HepG2 (cell line): ENCODE measurements around the gene KRT14. TPM values are rescaled to one million over a fixed set of nuclear protein-coding genes. Genes with fewer than 3 reads are reported as not detected.
A peak's percentile ranks its signal among the peaks of the same experiment; 100 is the strongest.

Source experiments
- AKAP8 ChIP-seq: sonication (generic); formaldehyde crosslinking; IDR thresholded peaks from 2 replicates; pipeline ENCODE4 v1.5.1; 2020; ENCODE audit warnings: mild to moderate bottlenecking, missing genetic modification reagents
- CEBPG ChIP-seq: IDR thresholded peaks from 2 replicates; pipeline ENCODE4 v1.6.1; 2016
- FOXK2 ChIP-seq: fragments of 450-650 bp; IDR thresholded peaks from 2 replicates; pipeline ENCODE4 v1.6.1; 2016
- FOXP1 ChIP-seq, 2 experiments: fragments of 450-650 bp in 1 of 2; IDR thresholded peaks; 2 replicates each; pipeline ENCODE4 v1.6.1; 2017 to 2018; ENCODE audit warnings: antibody characterized with exemption in 1 of 2
- KAT8 ChIP-seq: IDR thresholded peaks from 2 replicates; pipeline ENCODE4 v1.6.1; 2016; ENCODE audit warnings: missing genetic modification reagents, missing compliant biosample characterization
- MED8 ChIP-seq: sonication (generic); formaldehyde crosslinking; IDR thresholded peaks from 2 replicates; pipeline ENCODE4 v1.8.1; 2023; ENCODE audit warnings: mild to moderate bottlenecking, missing genetic modification reagents; ENCODE audit not compliant: insufficient replicate concordance
- RXRB ChIP-seq: IDR thresholded peaks from 2 replicates; pipeline ENCODE4 v1.6.1; 2016; ENCODE audit warnings: borderline replicate concordance, missing genetic modification reagents, missing compliant biosample characterization
- SRY ChIP-seq: sonication (generic); formaldehyde crosslinking; IDR thresholded peaks from 2 replicates; pipeline ENCODE4 v1.8.0; 2022; ENCODE audit warnings: mild to moderate bottlenecking, missing genetic modification reagents
- ZBTB20 ChIP-seq: sonication (generic); formaldehyde crosslinking; IDR thresholded peaks from 2 replicates; pipeline ENCODE4 v1.8.1; 2023; ENCODE audit warnings: missing genetic modification reagents, low read depth, mild to moderate bottlenecking, borderline replicate concordance
- ZBTB7B ChIP-seq: sonication (generic); formaldehyde crosslinking; IDR thresholded peaks from 2 replicates; pipeline ENCODE4 v1.4.0; 2020; ENCODE audit warnings: missing genetic modification reagents
- ZNF230 ChIP-seq: sonication (generic); formaldehyde crosslinking; IDR thresholded peaks from 2 replicates; pipeline ENCODE4 v1.4.0; 2020; ENCODE audit warnings: mild to moderate bottlenecking, missing genetic modification reagents
- ZNF280D ChIP-seq: sonication (generic); formaldehyde crosslinking; IDR thresholded peaks from 2 replicates; pipeline ENCODE4 v1.5.1; 2020; ENCODE audit warnings: mild to moderate bottlenecking, missing genetic modification reagents
- ZNF430 ChIP-seq: sonication (generic); formaldehyde crosslinking; IDR thresholded peaks from 2 replicates; pipeline ENCODE4 v1.9.0; 2021; ENCODE audit warnings: mild to moderate bottlenecking, missing genetic modification reagents
- ZNF546 ChIP-seq: sonication (generic); formaldehyde crosslinking; conservative IDR thresholded peaks from 2 replicates; pipeline ENCODE4 v1.8.1; 2023; ENCODE audit warnings: mild to moderate bottlenecking, missing genetic modification reagents
- polyA plus RNA-seq, 8 experiments: library from polyadenylated mRNA; depleted of rRNA in 3 of 8; stranded (reverse) in 7 of 8; unstranded in 1 of 8; fragments of >200 nt; fragmentation: Illumina TruSeq in 4 of 8; extraction: Trizol in 4 of 8; gene quantifications; 2 replicates each; pipeline versions ENCODE4 v1.2.1 to v1.2.3, GENCODE V29; 2011 to 2016; ENCODE audit warnings: low read depth in 4 of 8, missing spikeins in 1 of 8, mixed read lengths in 1 of 8; ENCODE audit not compliant: insufficient read depth in 1 of 8
- total RNA-seq, 5 experiments: library from RNA; depleted of rRNA; stranded (reverse); fragments of >200 nt; fragmentation: Illumina TruSeq; extraction: Trizol; gene quantifications; 2 replicates each; pipeline ENCODE4 v1.2.3, GENCODE V29; 2016; ENCODE audit warnings: low read depth in 1 of 5
- TF ChIP-seq, protein P1 (sequence below): sonication (generic); formaldehyde crosslinking; IDR thresholded peaks from 2 replicates; pipeline ENCODE4 v1.4.0; 2020; ENCODE audit warnings: missing genetic modification reagents
- TF ChIP-seq, protein P2 (sequence below): sonication (generic); formaldehyde crosslinking; IDR thresholded peaks from 2 replicates; pipeline ENCODE4 v1.8.1; 2023; ENCODE audit warnings: mild to moderate bottlenecking, missing genetic modification reagents
- TF ChIP-seq, protein P3 (sequence below): sonication (generic); formaldehyde crosslinking; IDR thresholded peaks from 2 replicates; pipeline ENCODE4 v1.5.0; 2020; ENCODE audit warnings: mild to moderate bottlenecking, missing genetic modification reagents, borderline replicate concordance

Gene KRT14
- total and polyA plus RNA-seq, 2 of the 13 experiments (the other 11 are each of a cell fraction or from before 2014, with no cell fraction given), result 0.09 TPM; not detected in 1

- TF ChIP-seq ZBTB20 (CRISPR knock-in tag), result 0 out of 2 replicates have a peak, but pooled peaks have one; percentile 53
- no peak for TF ChIP-seq AKAP8 (CRISPR knock-in tag)
- TF ChIP-seq ZNF430 (CRISPR knock-in tag), result 0 out of 2 replicates have a peak, but pooled peaks have one; percentile 25
- no peak for TF ChIP-seq FOXP1 (IDR thresholded peaks at IDR 0.05)
- peak; percentile 10; the same call in 1 of the 2 replicates for TF ChIP-seq FOXP1 (CRISPR knock-in tag; IDR thresholded peaks at IDR 0.05)
- peak; percentile 82; the same call in 1 of the 2 replicates for TF ChIP-seq ZNF546 (CRISPR knock-in tag)
- TF ChIP-seq CEBPG (CRISPR knock-in tag), result no peak
- peak; percentile 74 for TF ChIP-seq KAT8 (CRISPR knock-in tag)
- TF ChIP-seq MED8 (CRISPR knock-in tag), result no peak
- no peak; the same call in 1 of the 2 replicates for TF ChIP-seq ZBTB7B (CRISPR knock-in tag)
- peak; percentile 36 for TF ChIP-seq ZNF230 (CRISPR knock-in tag)
- TF ChIP-seq RXRB (CRISPR knock-in tag), result peak; percentile 62; the same call in 1 of the 2 replicates
- TF ChIP-seq, protein P1, sequence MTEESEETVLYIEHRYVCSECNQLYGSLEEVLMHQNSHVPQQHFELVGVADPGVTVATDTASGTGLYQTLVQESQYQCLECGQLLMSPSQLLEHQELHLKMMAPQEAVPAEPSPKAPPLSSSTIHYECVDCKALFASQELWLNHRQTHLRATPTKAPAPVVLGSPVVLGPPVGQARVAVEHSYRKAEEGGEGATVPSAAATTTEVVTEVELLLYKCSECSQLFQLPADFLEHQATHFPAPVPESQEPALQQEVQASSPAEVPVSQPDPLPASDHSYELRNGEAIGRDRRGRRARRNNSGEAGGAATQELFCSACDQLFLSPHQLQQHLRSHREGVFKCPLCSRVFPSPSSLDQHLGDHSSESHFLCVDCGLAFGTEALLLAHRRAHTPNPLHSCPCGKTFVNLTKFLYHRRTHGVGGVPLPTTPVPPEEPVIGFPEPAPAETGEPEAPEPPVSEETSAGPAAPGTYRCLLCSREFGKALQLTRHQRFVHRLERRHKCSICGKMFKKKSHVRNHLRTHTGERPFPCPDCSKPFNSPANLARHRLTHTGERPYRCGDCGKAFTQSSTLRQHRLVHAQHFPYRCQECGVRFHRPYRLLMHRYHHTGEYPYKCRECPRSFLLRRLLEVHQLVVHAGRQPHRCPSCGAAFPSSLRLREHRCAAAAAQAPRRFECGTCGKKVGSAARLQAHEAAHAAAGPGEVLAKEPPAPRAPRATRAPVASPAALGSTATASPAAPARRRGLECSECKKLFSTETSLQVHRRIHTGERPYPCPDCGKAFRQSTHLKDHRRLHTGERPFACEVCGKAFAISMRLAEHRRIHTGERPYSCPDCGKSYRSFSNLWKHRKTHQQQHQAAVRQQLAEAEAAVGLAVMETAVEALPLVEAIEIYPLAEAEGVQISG (CRISPR knock-in tag), result peak; percentile 41
- TF ChIP-seq FOXK2, result no peak
- no peak for TF ChIP-seq SRY
- TF ChIP-seq ZNF280D, result peak; percentile 84; the same call in 1 of the 2 replicates
- TF ChIP-seq, protein P2, sequence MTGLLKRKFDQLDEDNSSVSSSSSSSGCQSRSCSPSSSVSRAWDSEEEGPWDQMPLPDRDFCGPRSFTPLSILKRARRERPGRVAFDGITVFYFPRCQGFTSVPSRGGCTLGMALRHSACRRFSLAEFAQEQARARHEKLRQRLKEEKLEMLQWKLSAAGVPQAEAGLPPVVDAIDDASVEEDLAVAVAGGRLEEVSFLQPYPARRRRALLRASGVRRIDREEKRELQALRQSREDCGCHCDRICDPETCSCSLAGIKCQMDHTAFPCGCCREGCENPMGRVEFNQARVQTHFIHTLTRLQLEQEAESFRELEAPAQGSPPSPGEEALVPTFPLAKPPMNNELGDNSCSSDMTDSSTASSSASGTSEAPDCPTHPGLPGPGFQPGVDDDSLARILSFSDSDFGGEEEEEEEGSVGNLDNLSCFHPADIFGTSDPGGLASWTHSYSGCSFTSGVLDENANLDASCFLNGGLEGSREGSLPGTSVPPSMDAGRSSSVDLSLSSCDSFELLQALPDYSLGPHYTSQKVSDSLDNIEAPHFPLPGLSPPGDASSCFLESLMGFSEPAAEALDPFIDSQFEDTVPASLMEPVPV (CRISPR knock-in tag), result peak; percentile 80; the same call in 1 of the 2 replicates
- TF ChIP-seq, protein P3, sequence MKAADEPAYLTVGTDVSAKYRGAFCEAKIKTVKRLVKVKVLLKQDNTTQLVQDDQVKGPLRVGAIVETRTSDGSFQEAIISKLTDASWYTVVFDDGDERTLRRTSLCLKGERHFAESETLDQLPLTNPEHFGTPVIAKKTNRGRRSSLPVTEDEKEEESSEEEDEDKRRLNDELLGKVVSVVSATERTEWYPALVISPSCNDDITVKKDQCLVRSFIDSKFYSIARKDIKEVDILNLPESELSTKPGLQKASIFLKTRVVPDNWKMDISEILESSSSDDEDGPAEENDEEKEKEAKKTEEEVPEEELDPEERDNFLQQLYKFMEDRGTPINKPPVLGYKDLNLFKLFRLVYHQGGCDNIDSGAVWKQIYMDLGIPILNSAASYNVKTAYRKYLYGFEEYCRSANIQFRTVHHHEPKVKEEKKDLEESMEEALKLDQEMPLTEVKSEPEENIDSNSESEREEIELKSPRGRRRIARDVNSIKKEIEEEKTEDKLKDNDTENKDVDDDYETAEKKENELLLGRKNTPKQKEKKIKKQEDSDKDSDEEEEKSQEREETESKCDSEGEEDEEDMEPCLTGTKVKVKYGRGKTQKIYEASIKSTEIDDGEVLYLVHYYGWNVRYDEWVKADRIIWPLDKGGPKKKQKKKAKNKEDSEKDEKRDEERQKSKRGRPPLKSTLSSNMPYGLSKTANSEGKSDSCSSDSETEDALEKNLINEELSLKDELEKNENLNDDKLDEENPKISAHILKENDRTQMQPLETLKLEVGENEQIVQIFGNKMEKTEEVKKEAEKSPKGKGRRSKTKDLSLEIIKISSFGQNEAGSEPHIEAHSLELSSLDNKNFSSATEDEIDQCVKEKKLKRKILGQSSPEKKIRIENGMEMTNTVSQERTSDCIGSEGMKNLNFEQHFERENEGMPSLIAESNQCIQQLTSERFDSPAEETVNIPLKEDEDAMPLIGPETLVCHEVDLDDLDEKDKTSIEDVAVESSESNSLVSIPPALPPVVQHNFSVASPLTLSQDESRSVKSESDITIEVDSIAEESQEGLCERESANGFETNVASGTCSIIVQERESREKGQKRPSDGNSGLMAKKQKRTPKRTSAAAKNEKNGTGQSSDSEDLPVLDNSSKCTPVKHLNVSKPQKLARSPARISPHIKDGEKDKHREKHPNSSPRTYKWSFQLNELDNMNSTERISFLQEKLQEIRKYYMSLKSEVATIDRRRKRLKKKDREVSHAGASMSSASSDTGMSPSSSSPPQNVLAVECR (CRISPR knock-in tag), result no peak; the same call in 1 of the 2 replicates
These were observed 37.7 kb downstream of the KRT14 start (continued) for GRCh38 chr17:41548844-41549595.
